Omental fat pad (tissue), 4 donors: ENCODE data around the gene ERI3. TPM values are rescaled to one million over a fixed set of nuclear protein-coding genes. Genes with fewer than 3 reads are reported as not detected.

Experiments
- ATAC-seq: fragments of 150-250 bp; one replicate; pipeline ENCODE4 v1.9.1; 2016; ENCODE audit warnings: mild to moderate bottlenecking, moderate library complexity; ENCODE audit not compliant: low FRiP score
- DNase-seq: peaks from one replicate; pipeline ENCODE4 v3.0.0-alpha.2; 2019; ENCODE audit warnings: low spot score
- total RNA-seq, 4 donors: library from RNA; depleted of rRNA; stranded (reverse); fragments of >200 nt; gene quantifications; one replicate each; pipeline ENCODE4 v1.1.0, GENCODE V29; 2016
- TF ChIP-seq, protein P1 (sequence below), 3 donors: fragments of 450-650 bp; IDR thresholded peaks; one replicate each; pipeline ENCODE4 v1.5.1; 2016 to 2017; ENCODE audit warnings: antibody characterized with exemption in 3 of 3, mild to moderate bottlenecking in 3 of 3, moderate library complexity in 2 of 3

ERI3 gene
- total RNA-seq, 4 donors from 2014 or later = 27.6 to 36.3 (median 31.2) TPM

DNA sequence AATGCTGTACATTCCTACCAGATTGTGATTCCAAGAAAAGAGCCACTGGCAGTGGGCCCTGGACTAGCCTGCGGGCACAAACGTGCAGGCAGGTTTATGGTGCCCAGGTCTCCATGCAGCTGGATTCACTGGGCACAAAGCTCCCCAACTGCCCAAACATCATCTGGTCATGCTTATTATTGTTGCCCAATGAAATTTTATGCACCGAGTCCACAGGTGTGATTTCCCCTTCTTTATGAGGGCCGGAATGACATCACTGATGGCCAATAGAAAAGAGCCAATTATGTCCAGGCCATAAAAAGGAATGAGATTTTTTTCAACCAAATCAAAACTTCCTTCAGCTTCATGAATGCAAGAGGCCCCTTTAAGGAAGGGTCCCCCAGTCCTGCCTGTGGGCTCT, 66.2 kb downstream of the ERI3 start:
- TF ChIP-seq, protein P1, sequence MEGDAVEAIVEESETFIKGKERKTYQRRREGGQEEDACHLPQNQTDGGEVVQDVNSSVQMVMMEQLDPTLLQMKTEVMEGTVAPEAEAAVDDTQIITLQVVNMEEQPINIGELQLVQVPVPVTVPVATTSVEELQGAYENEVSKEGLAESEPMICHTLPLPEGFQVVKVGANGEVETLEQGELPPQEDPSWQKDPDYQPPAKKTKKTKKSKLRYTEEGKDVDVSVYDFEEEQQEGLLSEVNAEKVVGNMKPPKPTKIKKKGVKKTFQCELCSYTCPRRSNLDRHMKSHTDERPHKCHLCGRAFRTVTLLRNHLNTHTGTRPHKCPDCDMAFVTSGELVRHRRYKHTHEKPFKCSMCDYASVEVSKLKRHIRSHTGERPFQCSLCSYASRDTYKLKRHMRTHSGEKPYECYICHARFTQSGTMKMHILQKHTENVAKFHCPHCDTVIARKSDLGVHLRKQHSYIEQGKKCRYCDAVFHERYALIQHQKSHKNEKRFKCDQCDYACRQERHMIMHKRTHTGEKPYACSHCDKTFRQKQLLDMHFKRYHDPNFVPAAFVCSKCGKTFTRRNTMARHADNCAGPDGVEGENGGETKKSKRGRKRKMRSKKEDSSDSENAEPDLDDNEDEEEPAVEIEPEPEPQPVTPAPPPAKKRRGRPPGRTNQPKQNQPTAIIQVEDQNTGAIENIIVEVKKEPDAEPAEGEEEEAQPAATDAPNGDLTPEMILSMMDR (IDR thresholded peaks at IDR 0.05) = no peak
- DNase-seq = no peak
- ATAC-seq = no peak

DNA sequence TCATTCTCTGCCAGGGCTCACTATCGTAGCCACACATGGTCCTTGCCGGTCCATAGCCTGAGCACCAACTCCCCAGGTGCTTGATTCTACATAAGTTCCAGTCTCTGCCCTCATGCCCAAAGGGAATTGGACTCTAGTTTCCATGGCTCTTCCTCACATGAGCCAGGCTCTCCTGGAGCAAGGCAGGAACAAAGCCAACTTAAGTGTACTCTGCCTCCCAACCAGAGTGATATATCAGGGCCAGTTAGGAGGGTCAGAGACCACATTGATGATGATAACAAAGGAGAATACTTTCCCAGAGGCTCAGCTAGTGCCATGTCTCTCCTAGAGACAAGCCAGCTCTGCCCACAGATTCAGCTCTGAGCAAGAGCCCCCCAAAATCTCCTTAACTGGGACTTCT, 70.9 kb downstream of the ERI3 start:
- TF ChIP-seq, protein P1 (IDR thresholded peaks at IDR 0.05) = no peak
- ATAC-seq = no peak
- no peak for DNase-seq

DNA sequence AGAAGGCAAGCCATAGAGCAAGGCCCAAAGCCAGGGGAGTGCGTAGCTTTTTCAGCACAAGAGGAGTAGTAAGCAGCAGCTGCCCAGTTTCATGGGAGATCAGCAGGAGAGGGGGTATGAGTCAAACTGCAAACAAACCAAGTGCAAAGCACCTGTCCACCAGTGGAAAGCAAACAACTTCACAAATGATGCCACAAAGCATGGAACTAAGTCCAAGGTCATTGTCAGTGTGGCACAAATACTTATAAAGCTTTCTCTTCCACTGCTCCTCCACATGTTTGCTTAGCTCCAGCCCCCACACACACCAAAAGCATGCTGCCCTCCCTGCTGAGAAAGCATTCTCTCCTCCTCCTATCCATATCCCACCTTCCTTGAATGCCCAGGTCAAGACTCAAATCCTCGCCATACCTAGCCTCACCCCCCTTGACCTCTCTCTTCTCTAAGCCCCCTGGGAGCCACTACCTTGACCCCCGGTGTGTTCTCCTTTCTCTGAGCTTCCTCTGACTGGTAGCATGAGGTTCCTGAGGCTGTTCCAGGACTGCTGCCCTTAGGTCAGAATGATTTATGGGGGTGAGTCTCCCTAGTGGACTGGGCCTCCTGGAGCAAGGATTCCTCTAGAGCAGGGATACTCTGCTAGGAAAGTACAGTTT, 71.4 kb downstream of the ERI3 start:
- ATAC-seq = no peak

DNA sequence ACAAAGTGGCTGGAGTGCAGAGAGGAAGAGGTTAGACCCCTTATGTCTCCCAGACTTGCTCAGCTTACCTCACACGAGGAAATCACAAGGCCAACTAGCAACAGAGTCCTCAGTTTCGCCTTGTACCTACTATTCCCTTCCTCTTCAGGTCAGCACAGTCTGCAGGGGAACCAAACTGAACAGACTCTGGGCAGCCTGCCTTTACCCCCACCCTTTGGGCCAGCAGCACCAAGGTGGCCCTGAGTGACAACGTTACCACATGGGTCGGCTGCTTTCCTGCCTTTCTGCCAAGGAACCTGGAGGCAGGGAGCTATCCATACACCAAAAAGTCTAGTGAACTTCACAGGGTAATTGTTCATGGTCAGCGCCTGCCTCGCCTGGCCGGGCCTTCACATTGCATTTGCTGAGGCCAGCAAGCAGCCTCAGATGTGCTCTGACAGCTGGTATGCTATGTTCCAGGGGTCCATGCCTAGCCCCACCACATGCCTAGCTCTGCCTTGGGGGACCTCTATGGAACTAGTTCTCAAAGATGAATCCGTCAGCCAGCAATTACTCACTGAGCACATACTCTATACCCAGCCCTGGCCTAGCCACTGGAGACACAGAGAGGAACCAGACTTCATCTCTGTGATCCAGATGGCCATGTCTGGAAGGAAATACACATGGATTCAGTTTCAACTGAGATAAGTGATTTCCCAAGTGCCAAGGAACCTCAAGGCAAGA, 72.2 kb downstream of the ERI3 start:
- ATAC-seq = no peak
- TF ChIP-seq, protein P1 (IDR thresholded peaks at IDR 0.05) = no peak
- no peak for DNase-seq

More for the DNA sequence above, 71.4 kb downstream of the ERI3 start:
- TF ChIP-seq, protein P1 (IDR thresholded peaks at IDR 0.05) = no peak
- DNase-seq = no peak

DNA sequence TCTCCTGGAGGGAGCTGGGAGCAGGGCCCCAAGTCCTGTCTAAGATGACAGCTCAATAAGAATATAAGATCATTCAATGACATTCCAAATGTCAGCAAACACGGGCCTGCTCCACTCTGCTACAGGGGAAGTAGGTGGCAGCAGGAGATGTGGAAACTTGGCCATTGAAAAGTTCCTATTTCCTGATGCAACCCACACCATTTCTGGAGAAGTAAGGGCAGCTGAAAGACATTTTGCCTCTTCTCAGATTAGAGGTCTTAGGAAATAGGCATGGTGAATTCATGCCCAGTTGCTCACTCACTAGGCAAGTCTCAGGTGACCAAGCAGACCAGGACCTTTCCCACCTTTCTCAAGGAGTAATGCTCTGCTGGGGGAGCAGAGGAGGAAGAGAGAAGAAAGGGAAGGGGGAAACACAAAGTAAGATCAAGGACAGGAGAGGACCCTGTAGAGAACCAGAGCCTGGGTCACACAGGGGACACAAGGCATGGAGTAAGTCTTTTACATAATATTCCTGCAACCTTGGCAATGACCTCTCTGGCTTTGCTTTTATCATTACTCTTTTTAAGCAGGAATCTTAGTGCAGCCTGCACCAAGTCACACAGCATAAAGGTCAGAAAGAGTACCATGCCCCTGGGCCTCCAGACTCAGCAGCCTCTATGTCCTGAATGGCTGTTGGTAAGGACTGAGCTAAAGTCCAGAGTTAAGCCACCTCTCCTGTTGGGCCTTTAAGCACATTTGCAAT, 72.9 kb downstream of the ERI3 start:
- TF ChIP-seq, protein P1 (IDR thresholded peaks at IDR 0.05) = no peak
- ATAC-seq (no peak), DNase-seq (no peak)

DNA sequence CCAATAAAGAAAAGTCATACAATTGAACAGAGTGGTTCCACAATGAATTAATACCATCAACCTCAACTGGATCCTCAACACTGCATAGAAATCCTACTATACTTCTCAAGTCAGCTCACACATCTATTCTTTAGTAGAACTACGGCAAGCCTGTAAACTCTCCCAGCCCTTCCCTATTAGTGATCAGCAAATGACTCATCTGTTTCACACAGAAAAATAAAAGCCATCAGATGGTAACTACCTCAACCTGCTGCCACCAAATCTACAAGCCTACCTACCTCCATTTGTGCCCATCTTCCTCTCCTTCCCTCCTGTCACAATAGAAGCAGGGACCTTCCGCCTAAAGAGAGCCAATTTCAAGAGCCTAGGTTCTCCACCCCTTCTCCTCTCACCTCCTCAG, 78.2 kb downstream of the ERI3 start:
- DNase-seq (no peak), ATAC-seq (no peak)
- TF ChIP-seq, protein P1 (IDR thresholded peaks at IDR 0.05) = no peak
